Gastrocnemius medialis (tissue), 4 donors: Measurements from ENCODE around the gene PITX3. TPM values are rescaled to one million over a fixed set of nuclear protein-coding genes. Genes with fewer than 3 reads are reported as not detected.
A peak's percentile ranks its signal among the peaks of the same experiment; 100 is the strongest.

Experiments
- ATAC-seq, 2 donors: fragments of 150-250 bp; one replicate each; pipeline ENCODE4 v1.9.1; 2016
- DNase-seq, 2 donors: peaks; one replicate each; pipeline ENCODE4 v3.0.0-alpha.2; 2019
- H3K27ac ChIP-seq, 4 donors: fragments of 200-600 bp; sonication (generic); 1 replicate in 1 of 4; 2 replicates in 3 of 4; pipeline ENCODE4 v1.5.1; 2016 to 2018; ENCODE audit warnings: mild to moderate bottlenecking in 2 of 4, moderate library complexity in 1 of 4
- H3K27me3 ChIP-seq, 3 donors: fragments of 200-600 bp; sonication (generic) in 2 of 3; 1 replicate in 1 of 3; 2 replicates in 2 of 3; pipeline versions ENCODE4 v1.5.1 to v1.6.0; 2016 to 2019; ENCODE audit warnings: mild to moderate bottlenecking in 1 of 3, moderate library complexity in 1 of 3
- H3K36me3 ChIP-seq, 2 donors: fragments of 200-600 bp; sonication (generic) in 1 of 2; one replicate each; pipeline ENCODE4 v1.5.1; 2017 to 2018
- H3K4me1 ChIP-seq, 2 donors: fragments of 200-600 bp; sonication (generic) in 1 of 2; one replicate each; pipeline ENCODE4 v1.5.1; 2016 to 2017; ENCODE audit warnings: mild to moderate bottlenecking in 2 of 2
- H3K4me3 ChIP-seq, 4 donors: fragments of 200-600 bp; sonication (generic) in 3 of 4; 1 replicate in 1 of 4; 2 replicates in 3 of 4; pipeline ENCODE4 v1.5.1; 2016 to 2019; ENCODE audit warnings: mild to moderate bottlenecking in 2 of 4
- H3K9me3 ChIP-seq, 3 donors: fragments of 200-600 bp; sonication (generic) in 2 of 3; 1 replicate in 1 of 3; 2 replicates in 2 of 3; pipeline ENCODE4 v1.5.1; 2016 to 2019
- POLR2A ChIP-seq, 2 donors: fragments of 450-650 bp; IDR thresholded peaks; one replicate each; pipeline ENCODE4 v1.6.1; 2017; ENCODE audit warnings: antibody characterized with exemption in 2 of 2, mild to moderate bottlenecking in 2 of 2, moderate library complexity in 2 of 2
- in situ Hi-C, 4 donors: fragments of 200-750 bp; cut with MboI; loops; one replicate each; pipeline versions ENCODE4 v1.15.0 to v1.8.0; 2017; ENCODE audit warnings: low sequenced_read_pairs in 4 of 4
- intact Hi-C: fragments of 100-400 bp; cut with DNase I; formaldehyde crosslinking; loops from one replicate; pipeline ENCODE4 v1.15.1; 2023; ENCODE audit warnings: low total_unique reads
- total RNA-seq, 4 donors: library from RNA; depleted of rRNA; stranded (reverse); fragments of >200 nt; gene quantifications; one replicate each; pipeline versions ENCODE4 v1.1.0 to v1.2.3, GENCODE V29; 2016
- TF ChIP-seq, protein P1 (sequence below), 5 experiments: fragments of 450-650 bp in 3 of 5; fragments of 200-600 bp in 2 of 5; sonication (generic) in 2 of 5; IDR thresholded peaks in 4 of 5; conservative IDR thresholded peaks in 1 of 5; 1 replicate in 4 of 5; 2 replicates in 1 of 5; pipeline ENCODE4 v1.5.1; 2016 to 2019; ENCODE audit warnings: antibody characterized with exemption in 5 of 5, mild to moderate bottlenecking in 3 of 5, moderate library complexity in 3 of 5

Gene PITX3
- 1 to 10 TPM; 4.2 to 8.9 (median 6.5) TPM for total RNA-seq

- peak within 1 kb of the TSS; percentile 87 to 89 (median 88) for H3K27ac ChIP-seq
- intact Hi-C loops (loop anchor here (5.0 kb wide), 2 partner anchors 156 to 261 kb away; partner anchors contain the start of genes ACTR1A, NFKB2 and SUFU), in situ Hi-C loops (no loop called here)
- TF ChIP-seq, protein P1, sequence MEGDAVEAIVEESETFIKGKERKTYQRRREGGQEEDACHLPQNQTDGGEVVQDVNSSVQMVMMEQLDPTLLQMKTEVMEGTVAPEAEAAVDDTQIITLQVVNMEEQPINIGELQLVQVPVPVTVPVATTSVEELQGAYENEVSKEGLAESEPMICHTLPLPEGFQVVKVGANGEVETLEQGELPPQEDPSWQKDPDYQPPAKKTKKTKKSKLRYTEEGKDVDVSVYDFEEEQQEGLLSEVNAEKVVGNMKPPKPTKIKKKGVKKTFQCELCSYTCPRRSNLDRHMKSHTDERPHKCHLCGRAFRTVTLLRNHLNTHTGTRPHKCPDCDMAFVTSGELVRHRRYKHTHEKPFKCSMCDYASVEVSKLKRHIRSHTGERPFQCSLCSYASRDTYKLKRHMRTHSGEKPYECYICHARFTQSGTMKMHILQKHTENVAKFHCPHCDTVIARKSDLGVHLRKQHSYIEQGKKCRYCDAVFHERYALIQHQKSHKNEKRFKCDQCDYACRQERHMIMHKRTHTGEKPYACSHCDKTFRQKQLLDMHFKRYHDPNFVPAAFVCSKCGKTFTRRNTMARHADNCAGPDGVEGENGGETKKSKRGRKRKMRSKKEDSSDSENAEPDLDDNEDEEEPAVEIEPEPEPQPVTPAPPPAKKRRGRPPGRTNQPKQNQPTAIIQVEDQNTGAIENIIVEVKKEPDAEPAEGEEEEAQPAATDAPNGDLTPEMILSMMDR (IDR thresholded peaks at IDR 0.05 in 4 of 5, conservative IDR thresholded peaks at IDR 0.05 in 1 of 5): peak in 1 of 5 experiments; percentile 6
- TF ChIP-seq POLR2A (IDR thresholded peaks at IDR 0.05): peak; percentile 84 to 94
- no peaks in the 10 kb centered on the region for H3K36me3 ChIP-seq
- peaks cover 53 to 55% of the 10 kb centered on the region in 2 donors for H3K4me1 ChIP-seq
- ATAC-seq (peak; percentile 61 to 62), DNase-seq (peak; percentile 94 to 97)
- no peaks in the 10 kb centered on the region for H3K27me3 ChIP-seq
- H3K4me3 ChIP-seq: peak within 1 kb of the TSS; percentile 71 to 80 (median 77)
- no peaks in the 10 kb centered on the region for H3K9me3 ChIP-seq
Observed at GRCh38 chr10:102241444-102242117, at the start of gene PITX3. TSS of gene PITX3 (minus strand) at chr10:102241512. CDS start at chr10:102232080, 9,432 bp downstream.

- no peak for ATAC-seq
- no peak for TF ChIP-seq POLR2A (IDR thresholded peaks at IDR 0.05)
- TF ChIP-seq, protein P1 (IDR thresholded peaks at IDR 0.05 in 4 of 5, conservative IDR thresholded peaks at IDR 0.05 in 1 of 5): no peak
- no peaks in the 10 kb centered on the region for H3K27me3 ChIP-seq
- no peak for DNase-seq
- no peak overlapping the region for H3K4me3 ChIP-seq
- in situ Hi-C loops (no loop called here), intact Hi-C loops (no loop called here)
- H3K27ac ChIP-seq: peak overlapping the region; percentile 84 to 94 (median 88)
- no peaks in the 10 kb centered on the region for H3K36me3 ChIP-seq
- H3K4me1 ChIP-seq: peaks cover 68 to 71% of the 10 kb centered on the region in 2 donors
- no peaks in the 10 kb centered on the region for H3K9me3 ChIP-seq
Observed at GRCh38 chr10:102289840-102290239, 48.5 kb upstream of the PITX3 start.

- no peak for ATAC-seq
- DNase-seq: no peak
- no peaks in the 10 kb centered on the region for H3K27me3 ChIP-seq
- in situ Hi-C loops: no loop called here
- H3K27ac ChIP-seq: peak overlapping the region in 2 of 4 donors; percentile 87 to 94
- H3K36me3 ChIP-seq: no peaks in the 10 kb centered on the region
- no peaks in the 10 kb centered on the region for H3K9me3 ChIP-seq
- intact Hi-C loops: no loop called here
- no peak for TF ChIP-seq POLR2A (IDR thresholded peaks at IDR 0.05)
- TF ChIP-seq, protein P1 (IDR thresholded peaks at IDR 0.05 in 4 of 5, conservative IDR thresholded peaks at IDR 0.05 in 1 of 5): no peak
- peaks cover 68 to 71% of the 10 kb centered on the region in 2 donors for H3K4me1 ChIP-seq
- H3K4me3 ChIP-seq: no peak overlapping the region
Observed at GRCh38 chr10:102289356-102289755, 48.0 kb upstream of the PITX3 start.

- Histone ChIP-seq H3K36me3 (no peaks in the 10 kb centered on the region), H3K27me3 (no peaks in the 10 kb centered on the region), H3K4me3 (no peak overlapping the region), H3K9me3 (no peaks in the 10 kb centered on the region), H3K27ac (no peak overlapping the region), H3K4me1 (peaks cover 74 to 76% of the 10 kb centered on the region in 2 donors)
- in situ Hi-C loops (no loop called here), intact Hi-C loops (no loop called here)
- no peak for DNase-seq
- TF ChIP-seq POLR2A (IDR thresholded peaks at IDR 0.05): no peak
- TF ChIP-seq, protein P1 (IDR thresholded peaks at IDR 0.05 in 4 of 5, conservative IDR thresholded peaks at IDR 0.05 in 1 of 5): no peak
- ATAC-seq: no peak
Observed at GRCh38 chr10:102287991-102288390, 46.7 kb upstream of the PITX3 start.
